HG03108 (cell line): ENCODE results near the gene C9orf57.
A peak's percentile ranks its signal among the peaks of the same experiment; 100 is the strongest.
"Not testable (repeated sequence)": the region's sequence is repeated elsewhere in the genome, so short reads cannot be mapped to it uniquely, and the experiment has no call there.

ENCODE experiments used
- ATAC-seq: cut with Tn5 transposase; IDR thresholded peaks from one replicate; pipeline ENCODE4 v1.9.1; 2021; ENCODE audit warnings: moderate library complexity; ENCODE audit not compliant: unreplicated experiment

Gene C9orf57, protein sequence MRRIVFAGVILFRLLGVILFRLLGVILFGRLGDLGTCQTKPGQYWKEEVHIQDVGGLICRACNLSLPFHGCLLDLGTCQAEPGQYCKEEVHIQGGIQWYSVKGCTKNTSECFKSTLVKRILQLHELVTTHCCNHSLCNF

DNA sequence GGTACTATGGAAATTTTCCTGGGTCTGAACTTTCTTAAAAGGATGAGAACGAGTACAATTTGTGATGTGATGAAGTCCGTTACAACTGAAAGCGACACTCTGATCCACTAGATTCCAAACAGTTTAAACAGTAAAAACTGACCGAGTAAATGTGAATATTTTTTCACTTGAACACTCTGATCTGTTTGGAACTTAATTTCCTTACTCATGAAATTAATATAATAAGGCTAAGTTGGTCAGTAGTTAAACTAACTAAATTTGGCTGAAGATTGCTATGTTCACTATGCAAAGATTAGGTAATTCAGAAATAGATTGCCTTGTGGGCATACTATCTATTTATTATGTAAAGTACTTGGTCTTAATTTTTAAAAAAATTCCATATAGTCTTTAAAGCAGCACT is at the start of gene C9orf57:
Gene C9orf57, minus strand, starts transcription at position 101 of the 400 bp plus-strand sequence. CDS start 1,282 bp downstream, outside the sequence.
- no peak for ATAC-seq

DNA sequence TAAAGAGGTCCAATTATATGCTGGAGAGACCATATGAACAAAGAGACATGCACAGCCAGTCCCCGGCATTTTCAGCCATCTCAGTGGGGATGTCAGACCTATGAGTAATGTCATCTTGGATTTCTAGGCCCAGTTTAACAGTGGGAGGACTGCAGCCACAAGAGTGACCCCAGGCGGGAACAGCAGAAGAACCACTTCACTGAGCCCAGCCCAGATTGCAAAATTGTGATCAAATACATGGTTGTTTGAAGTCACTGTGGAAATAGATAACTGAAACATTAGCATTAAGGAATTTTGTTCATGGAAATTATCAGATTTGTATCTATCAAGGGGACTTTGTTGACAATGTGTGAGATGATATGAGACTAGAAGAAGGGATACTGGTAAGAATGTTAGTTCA is 42.1 kb upstream of the C9orf57 start:
- ATAC-seq = no peak

DNA sequence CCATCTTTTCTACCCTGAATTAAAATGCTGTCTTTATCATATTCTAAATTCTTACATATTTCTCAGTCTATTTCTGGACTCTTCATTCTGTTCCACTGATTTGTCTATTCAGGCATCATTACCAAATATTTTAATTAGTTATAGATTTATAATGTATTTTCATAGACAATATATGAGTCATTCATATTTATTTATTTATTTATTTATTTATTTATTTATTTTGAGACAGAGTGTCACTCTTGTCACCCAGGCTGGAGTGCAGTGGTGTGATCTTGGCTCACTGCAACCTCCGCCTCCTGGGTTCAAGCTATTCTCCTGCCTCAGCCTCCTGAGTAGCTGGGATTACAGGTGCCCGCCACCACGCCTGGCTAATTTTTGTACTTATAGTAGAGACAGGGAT is 35.1 kb upstream of the C9orf57 start:
- not testable (repeated sequence) for ATAC-seq

DNA sequence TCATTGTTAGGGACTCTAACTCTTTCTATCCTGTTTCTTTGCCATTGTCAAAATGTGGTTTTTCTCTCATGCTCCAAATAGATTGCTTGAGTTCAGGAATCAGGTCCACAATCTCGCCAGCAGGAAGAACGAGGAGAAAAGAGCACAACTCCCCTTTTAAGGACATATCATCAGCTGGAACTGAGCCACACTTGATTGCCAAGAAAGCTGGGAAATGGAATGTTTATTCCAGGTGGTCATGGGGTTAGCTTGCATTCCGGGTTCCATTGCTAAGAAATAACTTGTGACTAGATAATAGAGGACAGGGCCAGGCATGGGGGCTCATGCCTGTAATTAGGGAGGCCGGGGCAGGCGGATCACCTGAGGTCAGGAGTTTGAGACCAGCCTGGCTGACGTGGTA is 32.4 kb upstream of the C9orf57 start:
- no peak for ATAC-seq

DNA sequence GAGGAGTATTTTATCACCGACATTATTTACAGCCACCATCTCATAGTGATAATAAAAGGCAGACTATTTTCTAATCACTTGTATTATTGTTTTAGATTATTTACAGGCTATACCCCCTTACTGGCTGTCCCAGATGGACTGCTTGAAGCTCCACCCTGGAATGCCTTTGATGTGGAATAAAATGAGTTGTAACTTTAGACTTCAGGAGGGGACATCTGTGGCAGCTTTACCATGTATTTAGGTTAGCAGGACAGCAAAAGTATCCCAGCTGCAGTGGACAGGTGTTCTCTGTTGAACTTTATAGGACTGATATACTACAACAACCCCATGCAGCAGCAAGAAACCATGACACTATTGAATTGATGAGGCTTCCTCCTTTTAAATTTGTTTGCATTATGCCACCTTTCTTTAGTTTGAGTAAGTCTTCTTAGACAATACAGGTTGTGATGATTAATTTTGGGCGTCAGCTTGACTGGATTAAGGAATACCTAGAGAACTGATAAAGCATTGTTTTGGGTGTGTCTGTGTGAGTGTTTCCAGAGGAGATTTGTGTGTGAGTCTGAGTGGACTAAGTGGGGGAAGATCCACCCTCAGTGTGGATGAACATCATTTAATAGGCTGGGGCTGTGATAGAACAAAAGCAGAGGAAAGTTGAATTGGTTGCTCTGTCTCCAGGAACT is 29.2 kb upstream of the C9orf57 start:
- ATAC-seq = no peak

DNA sequence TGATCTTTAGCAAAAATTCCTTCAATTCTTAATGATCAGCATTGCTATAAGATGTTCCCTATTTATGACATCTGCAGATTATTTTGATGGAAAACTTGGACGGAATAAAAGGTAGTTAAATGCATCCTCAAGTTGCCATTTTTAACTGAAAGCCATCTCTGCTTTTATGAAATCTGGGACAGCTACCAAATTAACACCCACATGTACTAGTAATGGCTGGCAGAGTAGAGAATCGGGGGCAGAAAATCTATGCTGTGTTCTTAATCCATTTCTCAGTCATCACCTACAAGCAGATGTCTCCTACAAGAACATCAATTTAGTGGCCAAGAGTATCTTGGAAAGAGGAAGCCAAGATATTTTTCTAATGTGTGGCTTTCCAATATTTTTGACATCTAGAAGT is 22.1 kb upstream of the C9orf57 start:
- no peak for ATAC-seq

DNA sequence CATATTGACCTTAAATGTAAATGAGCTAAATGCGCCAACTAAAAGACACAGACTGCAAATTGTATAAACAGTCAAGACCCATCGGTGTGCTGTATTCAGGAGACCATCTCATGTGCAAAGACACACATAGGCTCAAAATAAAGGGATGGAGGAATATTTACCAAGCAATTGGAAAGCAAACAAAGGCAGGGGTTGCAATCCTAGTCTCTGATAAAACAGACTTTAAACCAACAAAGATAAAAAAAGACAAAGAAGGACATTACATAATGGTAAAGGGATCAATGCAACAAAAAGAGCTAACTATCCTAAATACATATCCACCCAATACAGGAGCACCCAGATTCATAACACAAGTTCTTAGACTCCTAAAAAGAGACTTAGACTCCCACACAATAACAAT is 14.3 kb upstream of the C9orf57 start:
- not testable (repeated sequence) for ATAC-seq

DNA sequence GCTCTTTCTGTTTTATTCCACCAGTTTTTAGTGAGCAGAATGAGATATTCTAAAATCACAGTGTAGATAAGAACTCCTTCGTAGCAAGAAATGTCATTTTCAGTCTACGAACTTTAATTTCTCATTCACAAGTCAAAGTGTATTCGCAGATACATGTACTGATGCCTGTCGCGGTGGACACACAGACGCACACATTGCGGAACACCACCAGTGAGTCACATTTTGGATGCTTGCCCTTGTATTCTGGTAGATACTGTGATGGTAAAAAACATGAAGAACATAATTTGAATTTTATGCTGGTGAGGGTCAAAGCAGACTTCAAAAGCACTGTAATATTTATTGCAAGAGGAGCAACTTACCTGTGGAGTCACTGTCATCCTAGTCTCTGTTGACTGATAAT is 4.7 kb upstream of the C9orf57 start:
- no peak for ATAC-seq

DNA sequence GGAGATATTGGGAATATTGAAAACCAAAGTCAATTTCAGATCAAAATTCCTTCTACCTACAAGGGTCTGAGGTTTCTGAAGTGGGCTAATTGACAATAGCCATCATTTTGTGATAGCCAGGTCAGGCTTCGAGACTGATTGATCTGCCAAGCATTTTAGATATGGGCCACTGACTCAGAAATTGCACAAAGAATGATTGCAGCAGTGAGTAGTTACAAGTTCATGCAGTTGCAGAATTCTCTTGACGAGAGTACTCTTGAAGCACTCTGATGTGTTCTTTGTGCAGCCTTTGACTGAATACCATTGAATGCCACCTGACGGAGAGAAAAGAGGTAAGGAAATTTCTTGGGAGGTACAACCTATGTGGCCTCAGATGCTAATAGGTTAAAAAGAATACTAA is 8.3 kb downstream of the C9orf57 start:
- ATAC-seq = no peak

DNA sequence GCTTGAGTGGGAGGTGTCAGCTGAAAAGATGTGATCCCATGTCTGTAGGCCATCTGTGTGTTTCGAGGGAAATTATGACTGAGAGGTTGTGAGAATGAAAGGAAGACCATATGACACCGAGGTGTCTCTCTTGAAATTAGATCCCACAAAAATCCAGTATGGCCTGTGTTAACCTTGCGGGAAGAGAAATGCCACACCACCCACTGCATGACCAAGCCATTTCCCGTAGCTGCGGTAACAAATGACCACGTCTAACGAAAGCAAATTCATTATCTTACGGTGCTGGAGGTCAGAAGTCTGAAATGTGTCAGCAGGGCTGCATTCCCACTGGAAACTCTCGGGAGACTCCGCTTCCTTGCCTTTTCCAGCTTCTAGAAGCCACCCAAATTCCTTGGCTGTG is 11.6 kb downstream of the C9orf57 start:
- no peak for ATAC-seq

DNA sequence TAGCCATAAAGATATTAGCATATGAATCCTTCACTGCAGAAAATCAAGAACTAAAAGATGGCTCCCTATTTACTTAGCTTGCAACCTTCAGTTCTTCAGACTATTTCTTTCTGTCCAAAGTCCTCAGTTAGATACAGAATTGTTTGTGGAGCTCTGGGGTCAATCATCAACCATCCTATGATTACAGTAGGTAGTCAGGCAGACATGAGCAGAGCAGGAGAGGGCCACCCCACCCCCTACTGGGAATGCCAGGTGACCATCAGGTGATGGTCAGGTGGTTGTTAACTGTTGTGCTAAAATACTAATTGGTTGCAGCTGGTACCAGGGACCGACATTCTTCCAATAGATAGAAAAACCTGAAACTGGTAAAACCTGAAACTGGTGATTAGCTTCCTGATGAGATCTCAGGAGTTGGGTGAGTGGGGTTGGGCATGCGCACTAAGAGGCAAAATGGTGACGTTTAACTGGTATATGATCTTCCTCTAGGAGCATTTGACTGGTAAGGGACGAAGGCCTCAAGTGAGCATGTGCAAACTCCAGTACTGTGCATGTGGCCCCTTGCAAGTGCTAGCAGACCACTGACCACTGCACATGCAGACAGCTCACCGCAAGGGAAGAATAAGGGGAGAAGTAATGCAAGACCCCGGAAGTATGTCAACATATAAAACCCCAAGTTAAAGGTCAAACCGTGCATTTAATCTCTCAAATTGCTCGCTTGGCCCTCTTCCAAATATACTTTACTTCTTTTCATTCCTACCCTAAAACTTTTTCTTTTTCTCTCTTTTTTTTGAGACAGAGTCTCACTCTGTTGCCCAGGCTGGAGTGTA is 13.6 kb downstream of the C9orf57 start:
- no peak for ATAC-seq

DNA sequence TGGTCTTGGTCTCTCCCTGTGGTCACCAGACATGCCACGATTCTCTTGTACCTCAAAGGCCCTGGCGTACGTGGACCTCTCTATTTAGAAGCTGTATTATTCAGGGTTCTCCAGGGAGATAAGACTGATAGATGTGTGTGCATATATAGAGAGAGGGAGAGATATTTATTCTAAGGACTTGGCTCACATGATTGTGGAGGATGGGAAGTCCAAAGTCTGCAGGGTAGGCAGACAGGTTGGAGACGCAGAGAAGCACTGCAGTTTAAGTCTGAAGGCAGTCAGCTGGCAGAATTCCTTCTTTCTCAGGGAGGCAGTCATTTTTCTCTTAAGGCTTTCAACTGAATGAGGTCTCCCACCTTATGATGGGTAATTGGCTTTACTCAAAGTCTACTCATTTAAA is 16.3 kb downstream of the C9orf57 start:
- ATAC-seq = no peak

DNA sequence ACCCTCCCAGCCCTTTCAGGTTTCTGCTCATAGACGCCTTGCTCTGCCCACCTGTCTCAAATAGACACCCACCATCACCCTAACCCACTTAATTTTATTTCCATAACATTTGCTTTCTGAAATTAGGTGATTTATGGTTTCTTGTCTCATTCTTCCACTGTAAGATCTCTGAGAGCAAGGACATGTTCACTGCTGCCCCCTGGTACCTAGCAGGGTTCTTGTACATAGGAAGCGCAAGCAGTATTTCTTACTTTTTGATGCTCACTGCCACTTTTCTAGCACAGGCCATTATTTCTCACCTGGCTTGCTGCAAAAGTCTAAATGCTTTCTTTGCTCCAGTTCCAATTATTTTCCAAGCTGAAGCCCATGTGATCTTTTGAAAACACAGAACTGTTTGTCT is 16.8 kb downstream of the C9orf57 start:
- ATAC-seq = no peak

DNA sequence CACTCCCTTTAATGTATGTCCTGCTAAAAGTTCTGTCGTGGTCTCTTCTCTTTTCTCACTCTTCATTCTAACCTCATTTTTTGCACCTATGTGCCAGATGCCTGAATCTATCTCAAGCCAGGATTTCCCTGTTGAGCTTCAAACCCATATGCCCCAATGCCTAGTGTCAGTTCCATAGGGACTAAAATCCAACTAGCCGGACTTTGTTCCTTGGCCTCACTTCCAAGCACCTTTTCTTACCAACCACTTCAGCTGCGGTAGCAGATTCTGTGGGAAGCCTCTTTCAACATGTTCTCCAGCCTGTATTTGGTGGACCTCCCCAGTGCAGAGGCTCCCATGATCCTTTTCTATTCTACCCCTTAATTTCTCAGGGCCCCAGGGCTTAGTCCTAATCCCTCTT is 17.5 kb downstream of the C9orf57 start:
- no peak for ATAC-seq

DNA sequence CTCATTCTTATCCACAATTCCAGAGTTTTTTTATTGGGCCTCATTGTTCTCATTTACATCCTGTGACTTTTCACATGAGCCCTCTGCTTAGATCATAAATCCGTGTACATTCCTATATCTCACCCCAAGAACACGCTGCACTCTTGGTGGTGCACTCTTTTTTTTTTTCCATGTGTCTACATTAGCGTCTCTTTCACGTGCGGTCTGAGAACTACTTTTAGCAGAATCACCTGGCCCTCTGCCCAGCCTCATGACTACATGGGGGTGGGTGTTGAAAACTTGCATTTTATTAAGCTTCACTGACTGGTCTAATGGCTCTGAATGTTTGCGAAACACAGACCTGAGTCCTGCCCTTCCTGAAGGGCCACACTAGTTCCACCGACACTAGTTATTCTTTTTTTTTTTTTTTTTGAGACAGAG is 18.6 kb downstream of the C9orf57 start:
- no peak for ATAC-seq

DNA sequence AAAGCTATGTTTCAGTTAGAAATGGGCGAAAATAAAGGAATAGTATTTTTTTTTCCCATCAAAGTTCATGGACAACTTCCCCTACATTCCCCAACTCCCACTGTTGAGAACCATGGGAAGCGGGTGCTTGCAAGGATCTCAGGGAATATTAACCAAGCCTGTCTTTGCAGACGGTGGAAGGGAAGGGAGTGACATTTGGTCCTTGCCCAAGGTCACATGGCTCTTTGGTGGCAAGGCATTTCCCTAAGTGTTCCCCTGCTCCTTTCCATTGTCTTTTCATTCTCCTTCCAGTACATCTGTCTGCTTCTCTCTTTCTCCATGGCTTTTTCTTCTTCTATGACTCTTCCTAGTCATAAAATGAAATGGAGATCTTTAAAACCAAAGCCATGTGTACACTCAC is 19.0 kb downstream of the C9orf57 start:
- ATAC-seq = no peak

DNA sequence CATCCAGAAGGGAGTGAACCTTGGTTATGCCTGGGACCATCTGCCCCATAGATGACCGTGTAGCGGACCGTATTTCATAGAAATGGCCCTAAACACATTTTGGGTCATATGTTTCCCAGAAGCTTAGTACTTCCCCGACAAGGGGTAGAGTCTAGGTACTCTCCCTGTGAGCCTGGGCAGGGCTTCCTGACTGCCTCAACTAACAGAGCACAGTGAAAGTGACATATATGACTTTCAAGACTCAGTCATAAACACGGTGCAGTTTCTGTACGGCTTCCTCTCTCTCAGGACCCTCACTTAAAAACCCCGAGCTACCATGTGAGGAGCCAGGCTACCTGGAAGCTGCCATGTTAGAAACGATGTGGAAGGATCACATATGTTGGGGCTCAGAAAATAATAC is 20.9 kb downstream of the C9orf57 start:
- peak; percentile 46 for ATAC-seq

DNA sequence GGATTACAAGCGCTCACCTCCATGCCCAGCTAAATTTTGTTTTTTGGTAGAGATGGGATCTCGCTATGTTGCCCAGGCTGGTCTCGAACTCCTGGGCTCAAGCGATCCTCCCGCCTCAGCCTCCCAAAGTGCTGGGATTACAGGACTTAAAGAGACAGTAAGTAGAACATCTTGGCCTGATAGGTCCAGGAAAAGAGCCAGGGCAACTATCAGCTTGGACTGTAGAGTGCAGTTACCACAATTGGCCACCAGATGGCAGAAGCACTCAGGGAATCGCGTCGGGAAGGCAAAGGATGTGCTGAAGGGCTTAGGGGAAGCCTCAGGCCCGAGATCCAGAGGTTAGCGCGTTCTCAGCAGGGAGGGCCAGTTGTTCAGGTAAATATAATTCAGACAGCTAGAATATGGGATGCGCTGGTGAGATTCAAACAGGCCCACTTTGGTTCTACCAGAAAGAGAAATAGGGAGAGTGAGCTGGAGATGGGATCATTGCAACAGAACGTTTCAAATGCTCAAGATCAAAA is 21.5 kb downstream of the C9orf57 start:
- peak; percentile 49 for ATAC-seq

DNA sequence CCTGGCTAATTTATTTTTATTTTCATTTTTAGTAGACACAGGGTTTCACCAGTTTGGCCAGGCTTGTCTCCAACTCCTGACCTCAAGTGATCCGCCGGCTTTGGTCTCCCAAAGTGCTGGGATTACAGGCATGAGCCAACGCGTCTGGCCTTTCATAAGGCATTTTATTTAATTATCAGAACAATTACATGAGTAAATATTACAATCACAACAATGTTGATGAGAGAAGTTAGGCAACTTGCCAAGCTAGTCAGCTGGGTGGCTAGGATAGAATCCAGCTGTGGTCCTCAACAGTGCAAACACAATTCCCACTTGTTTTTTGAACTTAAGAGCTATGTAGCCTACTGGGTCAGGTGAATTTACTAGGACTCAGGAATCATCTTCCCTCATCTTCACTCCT is 22.0 kb downstream of the C9orf57 start:
- ATAC-seq = no peak

DNA sequence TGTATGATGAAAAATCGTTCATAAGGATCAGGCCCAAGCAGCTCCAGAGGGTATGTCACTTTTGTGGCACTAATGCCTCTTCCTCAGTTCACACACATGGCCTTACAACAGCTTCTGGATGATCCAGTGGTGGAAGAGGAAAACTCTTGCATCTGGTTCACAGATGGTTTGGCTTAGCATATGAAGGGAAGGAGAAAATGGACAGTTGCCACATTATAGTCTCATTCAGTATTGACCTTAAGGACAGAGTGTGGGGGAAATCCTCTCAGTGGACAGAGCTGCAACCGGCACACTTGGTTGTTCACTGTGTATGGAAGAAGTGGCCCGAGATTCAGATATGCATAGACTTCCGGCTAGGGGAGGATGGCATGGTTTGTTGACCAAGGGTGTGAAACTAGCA is 22.8 kb downstream of the C9orf57 start:
- no peak for ATAC-seq

DNA sequence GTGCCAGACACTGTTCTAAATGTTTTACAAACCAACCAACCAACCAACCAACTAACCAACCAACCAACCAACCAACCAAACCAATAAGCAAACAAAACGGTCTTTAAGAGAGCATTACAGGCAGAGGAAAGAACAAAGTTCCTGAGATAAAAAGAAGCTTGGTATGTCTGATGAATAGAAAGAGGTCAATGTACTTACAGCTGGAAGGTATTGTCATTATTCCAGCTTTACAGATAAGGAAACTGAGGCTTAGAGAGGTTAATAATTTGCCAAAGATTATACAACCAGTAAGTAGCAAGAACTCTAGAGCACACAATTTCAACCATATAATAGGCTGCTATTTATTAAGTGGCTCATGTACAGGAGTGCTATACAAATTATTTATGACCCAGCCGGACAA is 29.6 kb downstream of the C9orf57 start:
- ATAC-seq = no peak

DNA sequence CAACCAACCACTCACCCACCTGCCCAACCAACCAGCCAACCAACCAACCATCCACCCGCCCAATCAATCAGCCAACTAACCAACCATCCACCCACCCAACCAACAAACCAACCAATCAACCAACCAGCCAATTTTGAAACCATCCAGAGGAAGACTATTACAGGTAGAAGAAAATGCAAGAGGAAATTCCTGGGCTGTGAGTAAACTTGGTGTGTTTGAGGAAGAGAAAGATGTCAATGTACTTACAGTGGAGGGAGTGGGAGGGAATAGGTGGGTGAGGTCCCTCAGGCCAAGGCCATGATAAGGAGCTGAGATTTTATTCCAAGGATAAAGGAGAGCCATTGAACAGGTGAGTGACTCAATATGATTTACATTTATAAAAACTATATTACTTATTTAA is 30.4 kb downstream of the C9orf57 start:
- no peak for ATAC-seq
